CMK (cell line): ENCODE results near the gene OSER1.

Experiments
- DNase-seq: peaks from one replicate; pipeline ENCODE4 v3.0.0-alpha.2; 2010; ENCODE audit warnings: low read depth

Gene OSER1

DNA sequence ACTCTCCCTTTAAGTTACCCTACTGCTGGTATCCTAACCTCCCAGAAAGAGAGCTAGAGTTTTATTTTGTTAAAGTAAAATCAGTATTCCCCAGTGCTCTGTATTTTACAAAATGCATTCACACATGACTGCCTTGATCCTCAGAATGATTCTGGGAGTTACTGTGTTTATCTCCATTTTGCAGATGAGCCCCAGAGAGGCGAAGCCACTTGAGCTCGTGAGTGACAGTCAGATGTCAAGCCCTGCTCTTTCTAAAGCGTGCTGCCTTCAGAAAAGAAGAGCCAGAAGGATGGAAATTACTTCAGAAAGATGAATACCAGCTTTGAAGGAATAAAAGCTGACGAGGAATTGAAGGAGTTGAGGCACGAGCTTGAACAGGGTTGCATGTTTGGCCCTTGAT, 14.1 kb upstream of the OSER1 start:
- no peak for DNase-seq

DNA sequence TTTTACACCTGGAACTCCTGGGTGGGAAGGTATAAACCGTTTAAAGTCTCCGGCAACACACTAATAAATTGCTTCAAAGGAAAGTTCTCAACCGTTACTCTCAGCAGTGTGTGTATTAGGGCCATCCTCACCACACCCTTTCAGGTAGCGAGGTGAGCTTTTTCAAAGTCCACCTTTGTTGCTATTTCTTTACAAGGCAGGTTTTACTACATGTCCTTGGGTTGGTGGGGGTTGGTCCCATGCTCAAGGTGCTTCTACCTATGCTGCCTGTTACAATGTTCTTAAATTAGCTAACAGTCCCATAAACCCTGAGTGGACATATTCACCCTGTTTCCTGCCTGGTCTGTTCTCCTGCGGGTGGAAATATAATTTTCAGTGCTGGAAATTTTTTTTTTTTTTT, 13.2 kb upstream of the OSER1 start:
- no peak for DNase-seq

GRCh38 chr20:44222633-44223368, 12.2 kb upstream of the OSER1 start:
- no peak for DNase-seq

DNA sequence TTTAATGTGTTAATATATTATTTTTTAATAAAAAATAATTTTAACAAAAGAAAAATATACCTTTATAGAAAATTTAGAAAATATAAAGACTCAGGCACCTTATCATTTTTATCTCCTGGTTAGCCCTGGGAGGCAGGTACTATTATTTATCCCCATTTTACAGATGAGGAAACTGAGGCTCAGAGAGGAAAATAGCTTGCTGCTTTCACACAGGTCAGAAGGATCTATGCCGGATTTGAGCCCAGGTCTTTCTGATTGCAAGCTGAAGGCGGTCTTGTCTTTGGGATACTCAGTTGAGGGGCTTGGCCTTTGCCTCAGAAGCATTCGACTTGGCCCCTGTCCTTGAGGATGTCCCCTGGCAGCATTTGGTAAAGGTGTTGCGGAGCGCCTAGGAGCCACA, 11.5 kb upstream of the OSER1 start:
- no peak for DNase-seq

- no peak for DNase-seq
Measured at GRCh38 chr20:44221368-44221954, 10.9 kb upstream of the OSER1 start.

DNA sequence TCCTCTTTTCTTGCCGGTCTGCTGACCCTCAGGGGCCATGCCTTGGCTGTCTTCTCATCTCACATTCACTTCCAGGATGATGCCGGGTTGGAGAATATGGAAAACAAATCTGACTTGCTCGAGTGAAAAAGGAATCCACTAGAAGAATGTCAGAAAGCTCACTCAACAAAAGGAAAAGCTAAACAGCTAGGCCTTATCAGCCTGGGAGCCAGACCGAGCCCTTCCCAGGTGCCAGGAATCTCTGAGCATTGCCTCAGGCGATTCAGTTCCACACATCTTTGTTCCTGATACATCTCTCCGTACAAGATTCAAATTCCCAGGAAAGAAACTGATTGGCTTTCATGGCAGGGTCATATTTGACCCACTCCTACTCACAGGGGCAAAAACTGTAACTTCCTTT, 9.2 kb upstream of the OSER1 start:
- no peak for DNase-seq

DNA sequence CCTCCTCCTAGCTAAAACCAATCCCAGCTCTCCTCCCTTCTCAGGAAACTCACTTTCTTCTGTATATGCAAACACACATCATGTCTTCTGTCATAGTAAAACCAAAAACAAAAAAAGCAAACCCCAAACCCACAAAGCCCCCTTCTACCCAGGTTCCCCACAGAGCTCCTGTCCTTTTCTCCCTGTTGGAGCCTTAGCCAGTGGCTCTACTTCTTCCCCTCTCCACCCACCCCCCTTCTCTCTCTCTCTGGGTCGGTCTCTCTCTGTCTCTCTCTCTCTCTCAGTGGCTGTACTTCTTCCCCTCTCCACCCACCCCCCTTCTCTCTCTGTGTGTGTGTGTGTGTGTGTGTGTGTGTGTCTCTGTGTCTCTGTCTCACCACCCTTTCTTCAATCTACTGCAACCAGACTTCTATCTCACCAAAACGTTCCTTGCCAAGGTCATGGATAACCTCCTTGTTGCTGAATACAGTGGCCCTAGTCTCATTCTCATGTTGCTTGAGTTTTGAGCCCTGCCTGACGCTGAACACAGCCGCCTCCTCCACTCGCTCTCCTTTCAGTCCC, 8.7 kb upstream of the OSER1 start:
- no peak for DNase-seq

DNA sequence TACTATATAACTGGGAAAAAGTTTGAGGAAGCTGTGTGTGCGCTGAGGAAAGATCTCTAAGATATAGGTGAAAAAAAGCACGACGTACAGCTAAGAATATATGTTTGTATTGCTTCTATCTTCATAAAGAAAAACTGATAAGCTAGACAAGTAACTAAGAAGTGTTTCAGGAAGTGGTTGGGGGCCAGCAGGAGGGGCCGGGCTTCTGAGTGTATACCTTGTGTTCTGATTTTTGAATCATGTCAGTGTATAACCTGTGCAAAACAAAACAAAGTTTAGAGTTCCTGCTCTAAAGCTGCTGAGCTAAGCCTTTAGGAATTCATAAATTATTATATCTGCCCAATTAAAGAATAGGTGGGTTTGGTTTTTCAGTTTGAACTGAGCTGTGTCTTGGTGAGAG, 7.9 kb upstream of the OSER1 start:
- DNase-seq, result no peak

GRCh38 chr20:44217342-44218092, 6.9 kb upstream of the OSER1 start:
- peak; percentile 41 for DNase-seq

DNA sequence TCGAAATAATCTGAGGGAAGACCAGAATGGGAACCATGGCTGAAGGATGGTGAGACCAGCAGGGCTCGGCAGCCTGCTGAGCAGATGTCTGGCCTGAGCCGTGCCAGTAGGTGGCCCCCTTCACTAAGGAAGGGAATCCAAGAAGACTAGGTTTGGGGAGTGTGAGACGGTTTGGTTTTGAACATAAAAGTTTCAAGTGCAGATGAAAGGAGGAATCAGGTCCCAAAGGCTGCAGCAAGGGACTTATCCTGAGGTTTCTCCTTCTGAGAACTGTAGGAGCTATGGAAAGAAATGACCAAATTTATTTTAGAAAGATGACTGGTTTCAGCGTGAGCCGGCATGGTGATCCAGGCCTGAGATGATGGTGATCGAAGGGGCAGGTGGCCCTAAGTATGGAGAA, 4.6 kb upstream of the OSER1 start:
- no peak for DNase-seq

DNA sequence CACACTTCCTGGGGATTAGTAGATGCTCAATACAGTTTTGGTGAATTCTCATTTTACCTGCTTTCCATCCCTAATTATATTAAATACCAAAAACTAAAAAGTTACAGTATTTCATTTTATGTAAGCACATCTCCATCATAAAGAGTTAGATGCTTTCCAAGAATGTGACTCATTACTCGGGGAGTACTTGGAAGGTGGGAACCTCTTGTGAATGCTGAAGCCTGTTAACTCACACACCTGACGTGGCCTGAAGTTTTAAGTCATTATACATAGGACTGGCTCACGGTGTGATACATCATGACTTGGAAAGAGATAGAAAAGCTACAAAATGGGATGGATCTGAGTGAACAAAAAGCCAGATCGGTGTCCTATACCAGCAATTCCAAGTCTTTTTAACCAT, 2.2 kb upstream of the OSER1 start:
- no peak for DNase-seq

DNA sequence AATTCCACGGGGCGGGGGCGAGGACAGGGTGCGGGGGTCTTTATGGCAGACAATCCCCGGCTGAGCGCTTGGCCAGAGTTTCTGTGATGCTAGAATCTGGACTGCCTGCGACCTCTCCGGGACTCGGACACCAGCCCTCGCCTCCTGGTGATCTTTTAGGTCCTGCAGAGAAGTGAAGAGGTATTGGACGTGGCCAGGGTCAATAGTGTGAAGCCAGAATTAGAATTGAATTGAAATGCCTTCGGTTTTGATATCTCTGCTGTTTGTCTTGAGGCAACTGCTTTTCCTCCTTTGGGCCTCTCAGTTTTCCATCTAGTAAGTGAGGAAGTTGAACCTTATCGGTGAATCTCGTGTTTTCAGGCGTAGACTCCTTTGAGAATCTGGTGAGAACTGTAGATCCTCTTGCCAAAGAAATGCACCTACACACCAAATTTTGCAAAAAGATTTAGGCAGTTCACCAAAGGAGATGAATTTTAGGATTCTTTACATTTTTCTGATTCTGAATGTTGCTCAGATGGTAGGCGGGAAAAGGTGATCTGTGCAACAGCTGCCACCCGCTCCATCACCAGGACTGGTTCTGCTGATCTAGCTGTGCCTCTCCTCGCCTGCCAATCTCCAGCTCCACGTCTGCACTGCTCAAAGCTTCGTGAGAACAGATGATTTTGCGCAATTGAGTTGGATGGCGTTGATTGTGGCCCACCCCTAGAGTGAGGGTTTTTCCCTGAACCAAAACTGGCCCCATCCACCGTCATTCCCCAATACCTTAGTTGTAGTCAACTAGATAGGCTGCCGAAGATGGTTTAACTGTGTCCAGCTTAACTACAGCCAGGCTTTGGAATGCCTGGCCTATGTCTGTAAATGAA, 837 bp upstream of the OSER1 start:
- DNase-seq, result no peak

DNA sequence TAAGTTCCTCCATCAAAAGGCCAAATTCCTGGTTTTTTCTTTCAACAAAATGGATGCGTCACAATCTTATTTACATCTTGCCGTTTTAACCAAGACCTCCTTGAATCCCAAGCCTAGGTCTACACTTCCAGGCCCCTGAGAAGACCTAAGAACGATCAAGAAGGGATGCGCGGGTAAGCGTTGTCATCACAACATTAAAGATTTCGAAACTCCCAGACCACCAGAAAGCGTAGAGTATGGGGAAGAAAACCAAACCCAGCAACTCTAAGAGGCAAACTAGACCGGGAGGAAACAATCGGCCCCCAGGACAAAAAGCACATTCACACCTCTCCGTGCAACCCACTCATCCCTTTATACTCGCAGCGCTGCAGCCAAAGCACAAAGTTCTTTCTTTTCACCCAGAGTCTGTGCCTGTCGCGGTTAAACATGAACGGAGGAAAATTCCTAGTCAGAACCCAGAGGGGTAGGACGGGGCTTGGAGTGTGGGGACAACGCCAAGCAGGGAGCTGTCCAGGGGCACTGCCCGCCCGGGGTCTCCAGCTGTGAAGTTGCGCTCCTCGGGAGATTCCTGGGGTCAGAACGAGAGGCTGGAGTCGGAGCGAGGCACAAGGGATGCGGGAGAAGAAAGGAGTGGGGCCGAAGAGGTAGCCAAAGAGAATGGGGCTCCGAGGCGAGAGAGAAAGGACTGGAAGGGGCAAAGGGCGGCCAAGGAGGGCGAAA, 725 bp downstream of the OSER1 start:
- DNase-seq, result no peak

DNA sequence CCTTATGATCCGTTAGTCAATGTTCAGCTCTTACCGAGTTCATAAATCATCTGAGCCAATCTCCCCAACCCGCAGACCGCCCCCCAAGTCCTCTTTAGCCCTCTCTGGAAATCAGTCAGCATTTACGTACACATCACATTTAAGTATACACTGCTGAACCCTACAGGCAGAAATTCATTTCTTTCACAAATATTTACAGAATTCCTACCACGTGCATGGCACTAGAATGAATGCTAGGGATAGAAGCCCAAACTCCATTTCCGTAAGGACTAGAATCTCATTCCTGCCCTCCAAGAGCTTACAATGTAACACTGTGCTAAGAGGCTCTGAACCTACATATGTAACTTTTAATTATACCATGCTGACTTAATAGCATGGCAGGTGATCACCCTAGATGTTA, 1.8 kb downstream of the OSER1 start:
- no peak for DNase-seq

DNA sequence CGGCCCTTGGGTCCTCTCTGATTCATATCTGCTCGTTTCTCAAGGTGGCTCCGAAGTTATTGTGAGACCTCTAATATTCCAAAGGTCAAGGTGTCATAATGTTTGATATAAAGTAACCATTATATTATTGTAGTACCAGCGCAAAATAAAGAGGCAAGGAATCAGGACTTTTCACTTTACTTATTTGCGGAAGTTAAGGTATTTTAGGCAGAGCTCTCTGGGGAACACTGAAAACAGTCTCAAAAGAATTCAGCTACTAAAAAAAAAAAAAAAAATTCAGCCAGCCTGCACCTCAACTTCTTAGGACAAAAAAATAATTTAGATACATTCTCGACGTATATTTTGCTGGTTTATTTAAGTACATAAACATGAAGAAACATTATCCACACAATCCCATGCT, 2.4 kb downstream of the OSER1 start:
- DNase-seq, result no peak

GRCh38 chr20:44207126-44207723, 3.3 kb downstream of the OSER1 start:
- DNase-seq, result no peak

- no peak for DNase-seq
Measured at GRCh38 chr20:44206132-44206531, 4.4 kb downstream of the OSER1 start.

GRCh38 chr20:44204832-44205215, 5.7 kb downstream of the OSER1 start:
- DNase-seq, result no peak

GRCh38 chr20:44204156-44204831, 6.3 kb downstream of the OSER1 start:
- DNase-seq, result no peak

GRCh38 chr20:44203161-44203560, 7.4 kb downstream of the OSER1 start:
- no peak for DNase-seq

DNA sequence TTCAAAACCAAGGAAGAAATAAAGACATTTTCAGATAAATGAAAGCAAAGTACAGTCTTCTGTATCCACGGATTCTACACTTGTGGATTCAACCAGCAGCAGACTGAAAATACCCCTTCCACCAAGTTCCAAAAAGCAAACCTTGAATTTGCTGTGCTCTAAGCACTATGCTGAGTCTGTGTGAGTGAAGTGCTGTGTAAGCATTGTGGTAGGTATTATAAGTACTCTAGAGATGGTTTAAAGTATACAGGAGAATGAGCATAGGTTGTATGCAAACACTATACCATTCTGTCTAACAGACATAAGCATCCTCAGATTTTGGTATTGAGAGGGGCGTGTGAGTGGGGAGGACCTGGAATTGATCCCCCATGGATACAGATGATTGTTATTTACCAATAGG, 9.6 kb downstream of the OSER1 start:
- DNase-seq, result no peak
